ENCODE results near the gene ATG4C. TPM values are rescaled to one million over a fixed set of nuclear protein-coding genes. Genes with fewer than 3 reads are reported as not detected.

ATG4C gene
- total RNA-seq, 1 experiment from 2014 or later: 13.1 TPM

DNA sequence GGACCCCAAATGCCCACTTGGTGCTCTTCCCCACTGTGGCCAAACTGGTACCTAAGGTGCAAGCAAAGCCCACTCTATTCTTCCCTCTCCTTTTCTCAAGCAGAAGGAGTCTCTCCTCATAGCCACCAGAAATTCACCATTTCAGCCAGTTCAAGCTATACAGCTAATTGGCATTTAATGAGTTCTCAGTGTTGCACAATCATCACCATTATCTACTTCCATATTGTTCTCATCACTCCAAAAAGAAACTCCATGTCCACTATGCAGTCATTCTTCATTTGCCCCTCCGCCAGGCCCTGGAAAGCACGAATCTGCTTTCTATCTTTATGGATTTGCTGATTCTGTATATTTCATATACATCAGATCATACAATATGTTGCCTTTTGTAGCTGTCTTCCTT is 9.9 kb upstream of the ATG4C start:
- Histone ChIP-seq H4K5ac (ENCODE audit: insufficient read length, low read depth, low read length) (no peak overlapping the region), H3K23me2 (ENCODE audit: insufficient read length, low read depth, low read length, poor library complexity, severe bottlenecking) (no peaks in the 10 kb centered on the region), H3K56ac (ENCODE audit: insufficient read length, low read depth, low read length) (no peak overlapping the region), H3K27ac (ENCODE audit: insufficient read length, low read depth, low read length) (no peak overlapping the region), H3K9me3 (ENCODE audit: control insufficient read depth, low read depth, low read length) (no peaks in the 10 kb centered on the region), H3K4me1 (ENCODE audit: insufficient read depth, low read length) (peaks cover 9% of the 10 kb centered on the region; the same call in 1 of the 2 replicates), H2BK12ac (ENCODE audit: insufficient read length, low read depth, low read length) (no peak overlapping the region), H3K23ac (ENCODE audit: insufficient read length, low read depth, low read length) (no peak overlapping the region), H2BK15ac (ENCODE audit: low read depth, low read length) (no peak overlapping the region), H3K4ac (ENCODE audit: low read depth, low read length) (no peak overlapping the region), H3K18ac (ENCODE audit: insufficient read length, low read depth, low read length) (no peak overlapping the region), H3T11ph (ENCODE audit: low read length) (no peak overlapping the region), H3K27me3 (ENCODE audit: insufficient read depth, low read length) (no peaks in the 10 kb centered on the region), H4K20me1 (ENCODE audit: control insufficient read depth, insufficient read depth, insufficient read length) (no peaks in the 10 kb centered on the region), H4K8ac (replicated peaks; ENCODE audit: insufficient read length, low read depth, low read length) (no peak overlapping the region), H3K14ac (ENCODE audit: insufficient read depth, low read length) (no peak overlapping the region), H2BK120ac (ENCODE audit: low read depth, low read length, poor library complexity, severe bottlenecking) (no peak overlapping the region), H2AFZ (ENCODE audit: low read length) (no peak overlapping the region), H4K91ac (ENCODE audit: insufficient read length, low read depth, low read length) (no peak overlapping the region), H3K79me1 (ENCODE audit: insufficient read depth, low read depth, low read length, poor library complexity, severe bottlenecking) (no peaks in the 10 kb centered on the region), H3K9ac (ENCODE audit: extremely low read depth, insufficient read length, low read length) (no peak overlapping the region), H2BK20ac (ENCODE audit: low read depth, low read length, poor library complexity, severe bottlenecking) (no peak overlapping the region), H3K4me2 (ENCODE audit: insufficient read depth, insufficient read length, low read length) (no peak overlapping the region), H2AK5ac (ENCODE audit: insufficient read length, low read length) (no peak overlapping the region), H3K79me2 (ENCODE audit: insufficient read depth, low read length) (no peaks in the 10 kb centered on the region), H2BK5ac (ENCODE audit: insufficient read length, low read length) (no peak overlapping the region)
- DNase-seq: no peak
- TF ChIP-seq, protein P1, sequence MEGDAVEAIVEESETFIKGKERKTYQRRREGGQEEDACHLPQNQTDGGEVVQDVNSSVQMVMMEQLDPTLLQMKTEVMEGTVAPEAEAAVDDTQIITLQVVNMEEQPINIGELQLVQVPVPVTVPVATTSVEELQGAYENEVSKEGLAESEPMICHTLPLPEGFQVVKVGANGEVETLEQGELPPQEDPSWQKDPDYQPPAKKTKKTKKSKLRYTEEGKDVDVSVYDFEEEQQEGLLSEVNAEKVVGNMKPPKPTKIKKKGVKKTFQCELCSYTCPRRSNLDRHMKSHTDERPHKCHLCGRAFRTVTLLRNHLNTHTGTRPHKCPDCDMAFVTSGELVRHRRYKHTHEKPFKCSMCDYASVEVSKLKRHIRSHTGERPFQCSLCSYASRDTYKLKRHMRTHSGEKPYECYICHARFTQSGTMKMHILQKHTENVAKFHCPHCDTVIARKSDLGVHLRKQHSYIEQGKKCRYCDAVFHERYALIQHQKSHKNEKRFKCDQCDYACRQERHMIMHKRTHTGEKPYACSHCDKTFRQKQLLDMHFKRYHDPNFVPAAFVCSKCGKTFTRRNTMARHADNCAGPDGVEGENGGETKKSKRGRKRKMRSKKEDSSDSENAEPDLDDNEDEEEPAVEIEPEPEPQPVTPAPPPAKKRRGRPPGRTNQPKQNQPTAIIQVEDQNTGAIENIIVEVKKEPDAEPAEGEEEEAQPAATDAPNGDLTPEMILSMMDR (conservative IDR thresholded peaks at IDR 0.05): no peak
- Mint-ChIP-seq H3K4me1 (peaks cover 12 to 15% of the 10 kb centered on the region in 2 experiments), H3K27me3 (ENCODE audit: low read depth) (no peaks in the 10 kb centered on the region; the same call in 1 of the 2 replicates), H3K36me3 (ENCODE audit: insufficient read depth in 1 of 3, low read depth in 3 of 3) (no peaks in the 10 kb centered on the region), H3K9me3 (no peaks in the 10 kb centered on the region), H3K4me3 (no peak overlapping the region), H3K27ac (no peak overlapping the region)
- no CpG with 5 or more reads among the region's 2 CpGs for WGBS (ENCODE audit: extremely low coverage, insufficient read length, low lambda C conversion rate)

Measured in H9 (cell line).